Measurements from ENCODE around the gene POU6F2. TPM values are rescaled to one million over a fixed set of nuclear protein-coding genes. Genes with fewer than 3 reads are reported as not detected.

Gene POU6F2
- total RNA-seq, 1 donor from 2014 or later, result 0.40 TPM

DNA sequence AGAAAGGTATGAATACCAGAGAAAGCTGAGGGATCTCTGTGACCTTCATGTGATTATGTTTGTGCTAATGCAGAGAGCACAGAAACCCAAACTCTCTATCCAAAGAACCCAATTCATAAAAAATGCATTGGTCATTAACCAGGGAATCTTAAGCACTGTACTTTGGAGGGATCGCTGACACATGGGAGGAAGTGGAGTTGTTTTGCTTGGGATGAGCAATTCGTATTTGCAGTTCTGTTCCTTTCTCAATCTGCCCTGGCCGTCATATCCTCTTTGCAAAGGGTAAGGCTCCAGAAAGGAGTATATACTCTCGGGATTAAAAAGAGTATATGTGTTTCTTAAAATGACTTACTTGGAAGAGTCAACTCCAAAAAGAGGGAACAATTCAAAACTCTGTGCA, 221.3 kb downstream of the POU6F2 start:
- H3K36me3 Mint-ChIP-seq (ENCODE audit: low read depth), result no peaks in the 10 kb centered on the region
- no peak overlapping the region for H3K27ac Mint-ChIP-seq (ENCODE audit: unreplicated experiment)
- no peak for DNase-seq (ENCODE audit: low spot score)
- H3K4me3 Mint-ChIP-seq (ENCODE audit: unreplicated experiment), result no peak overlapping the region
- TF ChIP-seq, protein P1, sequence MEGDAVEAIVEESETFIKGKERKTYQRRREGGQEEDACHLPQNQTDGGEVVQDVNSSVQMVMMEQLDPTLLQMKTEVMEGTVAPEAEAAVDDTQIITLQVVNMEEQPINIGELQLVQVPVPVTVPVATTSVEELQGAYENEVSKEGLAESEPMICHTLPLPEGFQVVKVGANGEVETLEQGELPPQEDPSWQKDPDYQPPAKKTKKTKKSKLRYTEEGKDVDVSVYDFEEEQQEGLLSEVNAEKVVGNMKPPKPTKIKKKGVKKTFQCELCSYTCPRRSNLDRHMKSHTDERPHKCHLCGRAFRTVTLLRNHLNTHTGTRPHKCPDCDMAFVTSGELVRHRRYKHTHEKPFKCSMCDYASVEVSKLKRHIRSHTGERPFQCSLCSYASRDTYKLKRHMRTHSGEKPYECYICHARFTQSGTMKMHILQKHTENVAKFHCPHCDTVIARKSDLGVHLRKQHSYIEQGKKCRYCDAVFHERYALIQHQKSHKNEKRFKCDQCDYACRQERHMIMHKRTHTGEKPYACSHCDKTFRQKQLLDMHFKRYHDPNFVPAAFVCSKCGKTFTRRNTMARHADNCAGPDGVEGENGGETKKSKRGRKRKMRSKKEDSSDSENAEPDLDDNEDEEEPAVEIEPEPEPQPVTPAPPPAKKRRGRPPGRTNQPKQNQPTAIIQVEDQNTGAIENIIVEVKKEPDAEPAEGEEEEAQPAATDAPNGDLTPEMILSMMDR (IDR thresholded peaks at IDR 0.05), result no peak
- H3K9me3 Mint-ChIP-seq (ENCODE audit: low read depth), result no peaks in the 10 kb centered on the region
- H3K4me1 Mint-ChIP-seq (ENCODE audit: low read depth), result peaks cover 16% of the 10 kb centered on the region
- H3K27me3 Mint-ChIP-seq (ENCODE audit: low read depth), result peaks cover 3% of the 10 kb centered on the region

DNA sequence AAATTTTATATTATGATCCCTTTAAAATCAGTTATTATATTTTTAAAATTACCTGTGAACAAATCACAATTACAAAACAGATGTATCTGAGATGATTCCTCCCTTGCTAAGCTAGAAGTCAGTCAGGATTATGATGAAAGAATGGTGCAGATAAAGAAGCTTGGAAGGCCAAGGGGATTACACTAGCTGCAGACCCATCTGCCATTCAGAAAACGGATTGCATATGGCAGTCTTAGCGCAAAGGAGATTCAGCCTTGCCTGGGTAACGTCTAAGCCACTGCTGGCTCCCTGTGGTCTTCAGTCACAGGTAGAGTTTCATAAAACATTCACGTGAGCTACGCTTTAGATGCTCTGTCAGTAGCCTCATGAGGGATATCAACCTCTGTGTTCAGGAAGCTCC, 222.2 kb downstream of the POU6F2 start:
- Mint-ChIP-seq H3K9me3 (ENCODE audit: low read depth) (no peaks in the 10 kb centered on the region), H3K27me3 (ENCODE audit: low read depth) (peaks cover 3% of the 10 kb centered on the region), H3K27ac (ENCODE audit: unreplicated experiment) (no peak overlapping the region), H3K4me3 (ENCODE audit: unreplicated experiment) (no peak overlapping the region), H3K4me1 (ENCODE audit: low read depth) (peaks cover 16% of the 10 kb centered on the region), H3K36me3 (ENCODE audit: low read depth) (no peaks in the 10 kb centered on the region)
- no peak for DNase-seq (ENCODE audit: low spot score)
- TF ChIP-seq, protein P1 (IDR thresholded peaks at IDR 0.05), result no peak

DNA sequence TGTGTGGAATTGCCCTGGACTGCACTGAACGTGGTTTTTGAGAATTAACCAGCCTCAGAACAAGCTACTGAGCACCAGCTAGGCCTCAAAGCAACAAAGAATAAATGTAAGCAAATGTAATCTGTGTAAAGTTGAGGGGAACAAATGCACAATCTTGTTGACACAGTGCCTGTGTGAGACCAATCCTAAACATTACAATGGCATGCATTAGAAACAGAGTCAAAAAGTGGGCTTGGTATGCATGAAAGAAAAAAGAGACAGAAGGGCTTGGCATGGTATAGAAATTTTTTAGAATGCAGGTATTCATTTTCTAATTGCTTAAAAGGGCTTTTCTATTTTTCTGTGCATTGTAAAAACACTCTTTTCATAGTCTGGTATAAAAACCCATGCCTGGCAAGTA, 224.3 kb downstream of the POU6F2 start:
- DNase-seq (ENCODE audit: low spot score), result no peak
- Mint-ChIP-seq H3K4me3 (ENCODE audit: unreplicated experiment) (no peak overlapping the region), H3K27ac (ENCODE audit: unreplicated experiment) (no peak overlapping the region), H3K36me3 (ENCODE audit: low read depth) (no peaks in the 10 kb centered on the region), H3K4me1 (ENCODE audit: low read depth) (peaks cover 16% of the 10 kb centered on the region), H3K27me3 (ENCODE audit: low read depth) (peaks cover 3% of the 10 kb centered on the region), H3K9me3 (ENCODE audit: low read depth) (no peaks in the 10 kb centered on the region)
- TF ChIP-seq, protein P1 (IDR thresholded peaks at IDR 0.05), result no peak

DNA sequence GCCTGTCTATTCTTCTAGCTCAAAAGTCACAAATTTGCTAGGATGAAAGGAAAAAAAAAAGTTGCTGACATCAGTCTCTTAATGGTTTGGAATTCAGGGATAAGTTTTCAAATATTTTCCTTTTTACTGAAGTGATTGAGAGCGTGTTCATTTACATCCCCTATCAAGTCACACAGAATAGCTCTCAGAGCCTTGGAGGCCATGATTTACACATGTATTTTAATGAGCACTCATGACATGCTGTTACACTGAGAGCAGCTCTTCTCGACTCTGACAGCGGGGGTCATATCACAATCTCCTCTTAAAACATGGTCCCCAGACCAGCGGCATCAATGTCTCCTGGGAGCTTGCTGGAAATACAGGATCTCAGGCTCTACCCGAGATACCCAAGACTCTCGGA, 232.7 kb downstream of the POU6F2 start:
- no peaks in the 10 kb centered on the region for H3K4me1 Mint-ChIP-seq (ENCODE audit: low read depth)
- H3K27ac Mint-ChIP-seq (ENCODE audit: unreplicated experiment), result no peak overlapping the region
- H3K4me3 Mint-ChIP-seq (ENCODE audit: unreplicated experiment), result no peak overlapping the region
- TF ChIP-seq, protein P1 (IDR thresholded peaks at IDR 0.05), result no peak
- H3K36me3 Mint-ChIP-seq (ENCODE audit: low read depth), result no peaks in the 10 kb centered on the region
- DNase-seq (ENCODE audit: low spot score), result no peak
- no peaks in the 10 kb centered on the region for H3K27me3 Mint-ChIP-seq (ENCODE audit: low read depth)
- no peaks in the 10 kb centered on the region for H3K9me3 Mint-ChIP-seq (ENCODE audit: low read depth)

DNA sequence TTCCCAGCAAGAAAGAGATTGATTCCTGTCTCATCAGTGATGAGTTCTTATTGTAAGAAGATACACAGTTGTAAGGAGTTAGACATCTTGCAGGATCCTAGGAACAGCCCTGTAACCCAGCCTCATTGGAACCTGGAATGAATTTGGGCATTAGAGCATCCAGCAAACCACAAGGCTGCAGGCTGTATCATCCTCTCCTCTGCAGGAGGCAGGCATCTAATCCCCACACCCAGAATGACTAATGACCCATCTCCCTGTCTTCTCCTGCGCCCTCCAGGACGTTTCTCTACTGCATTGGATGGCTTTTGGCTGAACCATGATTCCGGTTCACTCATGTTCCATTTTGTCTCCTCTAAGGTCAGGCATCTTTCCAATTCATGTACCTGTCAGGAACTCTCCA, 233.9 kb downstream of the POU6F2 start:
- TF ChIP-seq, protein P1 (IDR thresholded peaks at IDR 0.05), result no peak
- Mint-ChIP-seq H3K9me3 (ENCODE audit: low read depth) (no peaks in the 10 kb centered on the region), H3K27ac (ENCODE audit: unreplicated experiment) (no peak overlapping the region), H3K27me3 (ENCODE audit: low read depth) (no peaks in the 10 kb centered on the region), H3K4me1 (ENCODE audit: low read depth) (no peaks in the 10 kb centered on the region), H3K4me3 (ENCODE audit: unreplicated experiment) (no peak overlapping the region), H3K36me3 (ENCODE audit: low read depth) (no peaks in the 10 kb centered on the region)
- no peak for DNase-seq (ENCODE audit: low spot score)

Data from chondrocyte (in vitro differentiated cells).